Activated naive CD8-positive, alpha-beta T cell treated with anti-CD3 and anti-CD28 coated beads, Interleukin-2, amount 10 ng/mL, durations not matched to agents 7 days and 5 days (primary cell): ENCODE measurements around the gene MLYCD. TPM values are rescaled to one million over a fixed set of nuclear protein-coding genes. Genes with fewer than 3 reads are reported as not detected.

Experiments
- ATAC-seq: fragments of 150-1000 bp; cut with Tn5 transposase; one replicate; pipeline ENCODE4 v1.10.0; 2021; ENCODE audit warnings: low read depth, moderate library complexity
- POLR2A ChIA-PET: fragments of 350-600 bp; sonication (Branson Sonifier 250); formaldehyde crosslinking; loops from one replicate; lab custom pipeline; 2021; ENCODE audit warnings: antibody characterized with exemption; lab: Charles Lee
- DNase-seq: peaks from one replicate; pipeline ENCODE4 v3.0.0; 2021
- H3K27ac Mint-ChIP-seq: one replicate; pipeline ENCODE4 v1.8.0; 2022; ENCODE audit warnings: mild to moderate bottlenecking, mixed read lengths
- H3K27me3 Mint-ChIP-seq: one replicate; pipeline ENCODE4 v1.8.0; 2022; ENCODE audit warnings: mild to moderate bottlenecking, moderate library complexity, mixed read lengths
- H3K36me3 Mint-ChIP-seq: one replicate; pipeline ENCODE4 v1.8.0; 2021; ENCODE audit warnings: mild to moderate bottlenecking, mixed read lengths
- H3K4me1 Mint-ChIP-seq: one replicate; pipeline ENCODE4 v1.8.0; 2021; ENCODE audit warnings: mixed read lengths
- H3K4me3 Mint-ChIP-seq: one replicate; pipeline ENCODE4 v1.8.0; 2022; ENCODE audit warnings: mild to moderate bottlenecking, moderate library complexity, mixed read lengths
- H3K9me3 Mint-ChIP-seq: one replicate; pipeline ENCODE4 v1.8.0; 2021; ENCODE audit warnings: mixed read lengths
- total RNA-seq, 2 experiments: library from RNA; stranded (reverse); gene quantifications; one replicate each; pipeline ENCODE4 v1.2.3, GENCODE V29; 2021

Gene MLYCD
- 1 to 10 TPM; 6.1 to 7.0 TPM for total RNA-seq

DNA sequence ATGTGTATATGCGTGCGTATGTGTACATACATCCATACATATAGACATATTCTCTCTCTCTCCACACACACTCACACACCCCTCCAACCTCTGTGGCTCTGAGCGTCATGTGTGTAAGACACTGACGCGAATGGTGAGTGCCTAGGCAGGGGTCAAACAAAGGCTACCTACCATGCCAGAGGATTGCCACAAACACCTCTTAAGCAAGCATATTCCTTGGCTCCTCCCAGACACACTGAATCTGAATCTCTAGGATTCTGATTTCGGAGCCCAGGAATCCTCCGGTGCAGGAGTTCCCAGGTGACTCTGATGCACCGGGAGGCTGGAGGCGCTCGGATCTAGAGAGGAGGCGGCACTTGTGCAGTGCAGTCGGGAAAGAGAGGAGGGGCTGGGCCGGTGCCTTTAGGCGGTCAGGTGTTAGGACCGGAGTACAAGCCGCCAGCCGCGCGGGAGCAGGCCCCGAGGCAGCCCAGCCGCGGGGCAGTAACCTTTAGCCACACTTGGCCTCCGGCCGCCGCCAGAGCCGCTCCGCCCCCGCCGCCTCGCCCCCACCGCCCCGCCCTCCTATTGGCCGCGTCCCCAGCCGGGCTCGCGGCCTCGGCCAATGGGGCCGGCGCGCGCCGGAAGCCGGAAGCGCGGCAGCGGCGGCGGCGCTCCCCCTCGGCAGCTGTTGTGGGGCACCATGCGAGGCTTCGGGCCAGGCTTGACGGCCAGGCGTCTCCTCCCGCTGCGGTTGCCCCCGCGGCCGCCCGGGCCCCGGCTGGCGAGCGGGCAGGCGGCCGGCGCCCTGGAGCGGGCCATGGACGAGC, at the start of gene MLYCD:
MLYCD (plus strand) TSS at position 653 of the 809 bp plus-strand sequence; CDS start at position 683, 30 bp downstream.
- Mint-ChIP-seq H3K4me3 (peak within 1 kb of the TSS; percentile 95), H3K27me3 (peaks cover 12% of the 10 kb centered on the region), H3K36me3 (peaks cover 5% of the 10 kb centered on the region), H3K4me1 (peaks cover 24% of the 10 kb centered on the region), H3K27ac (peak within 1 kb of the TSS; percentile 86), H3K9me3 (no peaks in the 10 kb centered on the region)
- ATAC-seq (peak; percentile 95), DNase-seq (peak; percentile 87)
- POLR2A ChIA-PET: interaction anchor here (0.8 to 1.0 kb wide), 2 partner anchors 88 to 91 kb away, joined by 3 read pairs; partner anchors contain the start of gene HSBP1

DNA sequence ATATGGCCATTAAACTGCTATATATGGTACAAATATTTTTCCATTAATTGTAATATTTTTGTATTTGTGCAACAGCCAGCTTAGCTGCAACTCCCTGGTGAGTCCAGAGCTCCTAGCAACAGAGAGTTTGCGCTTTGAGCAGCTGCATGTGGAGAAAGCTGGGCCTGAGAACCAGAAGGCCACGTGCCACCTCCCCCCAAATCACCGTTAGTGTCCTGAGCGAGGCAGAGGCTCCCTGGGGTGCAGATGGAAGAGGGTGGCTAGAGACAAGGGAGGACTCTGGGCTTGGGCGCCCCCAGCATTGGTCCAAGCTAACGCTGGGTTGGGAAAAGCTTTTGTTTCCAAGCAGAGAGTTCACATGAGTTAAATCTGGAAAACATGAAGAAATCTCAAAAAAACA, 49.5 kb upstream of the MLYCD start:
- POLR2A ChIA-PET: no interaction called here
- no peak overlapping the region for H3K27ac Mint-ChIP-seq
- no peak for ATAC-seq
- peaks cover 17% of the 10 kb centered on the region for H3K27me3 Mint-ChIP-seq
- H3K4me3 Mint-ChIP-seq: no peak overlapping the region
- no peaks in the 10 kb centered on the region for H3K36me3 Mint-ChIP-seq
- peaks cover 1% of the 10 kb centered on the region for H3K9me3 Mint-ChIP-seq
- H3K4me1 Mint-ChIP-seq: no peaks in the 10 kb centered on the region
- no peak for DNase-seq

DNA sequence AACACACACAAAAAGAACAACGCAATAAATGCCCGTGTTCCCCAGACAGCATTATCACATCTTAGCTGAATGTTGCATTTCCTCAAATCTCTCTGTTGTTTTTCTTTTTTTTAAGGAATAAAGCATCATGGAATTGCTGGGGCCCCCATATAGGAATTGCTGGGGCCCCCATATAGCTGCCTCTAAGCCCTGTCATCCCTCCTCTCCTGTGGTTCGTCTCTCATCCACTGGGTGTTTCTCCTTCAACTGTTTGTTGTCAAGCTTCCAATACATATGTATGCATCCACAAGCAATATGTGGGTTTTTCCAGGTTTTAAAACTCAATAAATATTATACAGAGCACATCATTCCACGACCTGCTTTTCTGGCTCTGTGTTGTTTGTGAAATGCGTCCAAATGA, 48.0 kb upstream of the MLYCD start:
- no peaks in the 10 kb centered on the region for H3K36me3 Mint-ChIP-seq
- H3K9me3 Mint-ChIP-seq: peaks cover 1% of the 10 kb centered on the region
- ATAC-seq (no peak), DNase-seq (no peak)
- POLR2A ChIA-PET: no interaction called here
- no peaks in the 10 kb centered on the region for H3K4me1 Mint-ChIP-seq
- H3K27ac Mint-ChIP-seq: no peak overlapping the region
- no peak overlapping the region for H3K4me3 Mint-ChIP-seq
- H3K27me3 Mint-ChIP-seq: peaks cover 17% of the 10 kb centered on the region

DNA sequence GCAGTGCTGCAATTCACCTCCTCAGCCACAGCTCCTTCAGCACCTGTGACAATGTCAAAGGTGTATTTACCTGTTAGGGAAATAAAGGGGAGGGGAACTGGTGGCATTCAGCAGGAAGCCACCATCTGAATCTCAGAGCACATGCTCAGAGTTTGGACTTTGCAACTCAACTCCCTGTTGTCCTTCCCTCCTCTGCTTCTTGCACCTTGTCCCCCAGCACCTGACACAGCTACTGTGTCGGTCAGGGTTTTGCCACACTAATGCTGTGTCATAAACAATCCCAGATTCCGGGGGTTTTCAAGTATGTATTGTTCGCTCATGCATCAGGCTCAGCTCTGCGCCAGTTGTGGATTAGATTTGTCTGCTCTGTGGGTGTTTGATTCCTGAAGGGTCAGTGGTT, 47.4 kb upstream of the MLYCD start:
- Mint-ChIP-seq H3K27me3 (peaks cover 17% of the 10 kb centered on the region), H3K4me1 (no peaks in the 10 kb centered on the region), H3K36me3 (no peaks in the 10 kb centered on the region), H3K4me3 (no peak overlapping the region), H3K9me3 (peaks cover 1% of the 10 kb centered on the region), H3K27ac (no peak overlapping the region)
- ATAC-seq (no peak), DNase-seq (no peak)
- POLR2A ChIA-PET: no interaction called here

DNA sequence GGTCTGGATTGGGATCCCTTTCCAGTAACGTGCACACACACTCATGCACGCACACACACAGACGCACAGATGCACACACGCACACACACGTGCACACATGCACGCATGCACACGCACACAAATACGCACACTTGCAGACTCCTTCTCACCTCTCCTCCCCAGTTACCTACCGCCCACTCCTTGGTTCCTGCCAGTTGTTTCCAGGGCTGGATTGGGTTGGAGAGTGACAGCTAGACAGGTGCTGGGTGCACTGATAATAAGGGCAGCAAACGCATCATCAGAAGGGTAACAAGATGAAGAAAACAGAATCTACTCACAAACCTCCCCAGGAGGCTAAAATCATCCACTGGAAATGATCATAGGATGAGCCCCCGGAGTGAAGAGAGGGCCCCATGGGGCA, 46.1 kb upstream of the MLYCD start:
- no peak for DNase-seq

DNA sequence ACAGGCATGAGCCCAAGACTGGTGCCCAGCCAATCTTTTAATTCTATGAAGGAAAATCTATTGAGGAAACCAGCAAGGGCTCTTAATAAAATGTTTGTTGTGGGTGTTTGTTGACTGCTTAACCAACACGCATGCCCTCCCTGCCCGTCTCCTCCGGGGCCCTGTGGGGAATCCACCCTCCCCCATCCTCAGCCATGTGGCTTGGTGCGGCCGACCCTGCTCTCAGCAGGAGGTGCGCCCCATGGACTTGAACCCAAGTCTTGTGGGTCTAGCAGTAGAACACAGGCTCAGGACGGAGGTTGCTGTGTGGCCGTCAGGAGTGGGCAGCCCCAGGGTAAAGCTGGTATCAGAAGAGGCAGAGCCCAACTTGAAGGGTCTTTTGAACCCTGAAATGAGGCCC, 45.1 kb upstream of the MLYCD start:
- no peak for DNase-seq
- no peaks in the 10 kb centered on the region for H3K36me3 Mint-ChIP-seq
- H3K4me1 Mint-ChIP-seq: no peaks in the 10 kb centered on the region
- H3K27me3 Mint-ChIP-seq: peaks cover 6% of the 10 kb centered on the region
- H3K4me3 Mint-ChIP-seq: no peak overlapping the region
- H3K27ac Mint-ChIP-seq: no peak overlapping the region
- POLR2A ChIA-PET: no interaction called here
- ATAC-seq: no peak
- H3K9me3 Mint-ChIP-seq: peaks cover 1% of the 10 kb centered on the region

More for the DNA sequence above, 46.1 kb upstream of the MLYCD start:
- H3K4me1 Mint-ChIP-seq: no peaks in the 10 kb centered on the region
- ATAC-seq: no peak
- peaks cover 7% of the 10 kb centered on the region for H3K27me3 Mint-ChIP-seq
- no peak overlapping the region for H3K27ac Mint-ChIP-seq
- peaks cover 1% of the 10 kb centered on the region for H3K9me3 Mint-ChIP-seq
- H3K4me3 Mint-ChIP-seq: no peak overlapping the region
- H3K36me3 Mint-ChIP-seq: no peaks in the 10 kb centered on the region
- POLR2A ChIA-PET: no interaction called here

DNA sequence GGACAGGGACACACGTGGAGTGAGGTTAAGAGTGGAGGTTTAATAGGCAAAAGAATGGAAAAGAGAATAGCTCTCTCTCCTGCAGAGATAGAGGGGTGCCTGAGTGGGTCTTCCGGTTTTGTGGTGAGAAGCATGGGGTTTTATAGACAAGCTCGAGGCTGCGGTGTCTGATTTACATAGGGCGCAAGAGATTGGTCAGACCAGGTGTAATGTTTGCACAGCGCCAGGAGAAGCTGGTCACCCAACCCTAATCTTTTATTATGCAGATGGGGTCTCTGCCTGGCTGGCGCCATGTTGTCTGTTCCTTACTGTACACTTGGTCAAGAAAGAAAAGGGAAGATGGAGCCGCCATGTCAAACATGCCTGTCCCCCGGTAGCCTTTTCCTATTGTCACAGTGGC, 44.5 kb upstream of the MLYCD start:
- DNase-seq (no peak), ATAC-seq (no peak)
- Mint-ChIP-seq H3K36me3 (no peaks in the 10 kb centered on the region), H3K9me3 (peaks cover 1% of the 10 kb centered on the region), H3K4me3 (no peak overlapping the region), H3K4me1 (no peaks in the 10 kb centered on the region), H3K27ac (no peak overlapping the region), H3K27me3 (peaks cover 4% of the 10 kb centered on the region)
- POLR2A ChIA-PET: no interaction called here

DNA sequence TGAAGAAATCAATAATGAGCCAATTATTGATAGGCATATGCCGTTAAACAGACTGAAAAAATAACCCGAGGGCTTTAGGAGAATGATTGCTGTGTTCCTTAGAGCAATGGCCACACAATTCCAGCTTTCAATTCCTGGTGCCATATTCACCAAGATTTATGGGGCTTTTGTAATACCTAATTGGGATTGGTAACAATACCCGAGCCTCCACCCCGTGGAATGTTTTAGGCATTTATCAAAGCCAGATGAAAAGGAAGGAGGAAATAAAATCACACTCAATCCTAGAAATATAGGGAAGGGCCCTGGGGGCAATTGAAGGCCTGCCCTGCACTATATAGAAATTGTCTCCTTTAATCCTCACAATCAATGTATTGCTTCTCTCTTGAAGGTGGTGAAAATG, 42.1 kb upstream of the MLYCD start:
- H3K27ac Mint-ChIP-seq: no peak overlapping the region
- H3K36me3 Mint-ChIP-seq: no peaks in the 10 kb centered on the region
- no peak overlapping the region for H3K4me3 Mint-ChIP-seq
- no peaks in the 10 kb centered on the region for H3K4me1 Mint-ChIP-seq
- ATAC-seq: no peak
- H3K9me3 Mint-ChIP-seq: peaks cover 1% of the 10 kb centered on the region
- POLR2A ChIA-PET: no interaction called here
- peaks cover 4% of the 10 kb centered on the region for H3K27me3 Mint-ChIP-seq
- DNase-seq: no peak

DNA sequence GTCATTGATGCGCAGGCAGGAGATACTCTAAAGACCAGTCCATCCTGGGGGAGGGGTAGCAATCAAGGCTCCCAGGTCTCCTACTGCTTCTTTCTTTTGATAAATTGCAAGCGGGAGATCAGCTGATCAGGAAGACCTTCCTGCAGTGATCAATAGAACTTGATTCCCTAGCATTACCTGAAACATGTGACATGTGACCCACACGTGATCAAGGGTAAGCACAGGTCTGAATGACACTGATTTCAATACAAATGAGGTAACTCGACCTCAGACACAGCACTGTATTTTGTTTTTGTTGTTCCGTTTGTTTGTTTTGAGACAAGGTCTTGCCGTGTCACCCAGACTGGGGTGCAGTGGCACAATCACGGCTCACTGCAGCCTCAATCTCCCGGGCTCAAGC, 39.6 kb upstream of the MLYCD start:
- Mint-ChIP-seq H3K27ac (no peak overlapping the region), H3K27me3 (peaks cover 4% of the 10 kb centered on the region), H3K36me3 (no peaks in the 10 kb centered on the region), H3K9me3 (no peaks in the 10 kb centered on the region), H3K4me3 (no peak overlapping the region), H3K4me1 (no peaks in the 10 kb centered on the region)
- ATAC-seq (no peak), DNase-seq (no peak)
- POLR2A ChIA-PET: no interaction called here

DNA sequence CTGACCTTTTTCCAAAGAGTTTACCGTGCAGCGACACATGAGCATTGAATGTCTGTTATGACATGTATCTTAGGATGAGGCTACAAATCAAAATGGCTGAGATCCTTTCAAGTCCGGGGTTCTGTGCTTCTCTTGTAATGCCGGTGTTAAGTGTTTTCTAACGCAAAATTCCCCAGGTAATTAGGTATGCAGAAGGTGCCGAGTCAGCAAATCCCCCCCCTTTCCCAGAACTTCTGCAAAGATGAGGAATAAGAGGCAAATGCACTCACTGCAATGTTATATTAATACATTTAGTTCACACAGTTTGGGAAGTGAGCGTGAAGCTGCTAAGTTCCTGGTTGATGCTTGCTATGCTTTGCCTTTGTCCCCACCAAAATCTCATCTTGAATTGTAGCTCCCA, 36.3 kb upstream of the MLYCD start:
- DNase-seq (no peak), ATAC-seq (no peak)
- H3K27ac Mint-ChIP-seq: no peak overlapping the region
- H3K36me3 Mint-ChIP-seq: no peaks in the 10 kb centered on the region
- no peak overlapping the region for H3K4me3 Mint-ChIP-seq
- no peaks in the 10 kb centered on the region for H3K4me1 Mint-ChIP-seq
- peaks cover 14% of the 10 kb centered on the region for H3K27me3 Mint-ChIP-seq
- H3K9me3 Mint-ChIP-seq: no peaks in the 10 kb centered on the region
- POLR2A ChIA-PET: no interaction called here

DNA sequence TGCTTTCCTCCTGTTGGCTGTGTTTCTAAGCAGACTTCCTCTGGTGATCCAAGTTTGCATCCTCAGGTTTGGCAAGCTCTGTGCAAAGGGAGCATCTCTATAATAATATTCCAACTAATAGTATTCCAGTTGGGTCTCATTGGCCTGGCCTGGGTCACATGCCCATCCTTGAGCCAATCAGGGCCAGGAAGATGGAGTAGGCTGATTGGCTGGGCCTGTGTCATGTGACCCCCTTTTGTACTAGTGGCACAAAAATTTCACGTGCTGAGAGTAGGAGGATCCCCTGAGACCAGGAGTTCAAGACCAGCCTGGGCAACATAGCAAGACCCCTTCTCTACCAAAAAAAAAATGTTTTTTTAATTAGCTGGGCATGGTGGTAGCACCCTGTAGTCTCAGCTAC, 35.2 kb upstream of the MLYCD start:
- DNase-seq: no peak
- Mint-ChIP-seq H3K4me1 (no peaks in the 10 kb centered on the region), H3K36me3 (no peaks in the 10 kb centered on the region), H3K9me3 (no peaks in the 10 kb centered on the region), H3K27me3 (peaks cover 18% of the 10 kb centered on the region), H3K4me3 (no peak overlapping the region), H3K27ac (no peak overlapping the region)
- no peak for ATAC-seq
- POLR2A ChIA-PET: no interaction called here

DNA sequence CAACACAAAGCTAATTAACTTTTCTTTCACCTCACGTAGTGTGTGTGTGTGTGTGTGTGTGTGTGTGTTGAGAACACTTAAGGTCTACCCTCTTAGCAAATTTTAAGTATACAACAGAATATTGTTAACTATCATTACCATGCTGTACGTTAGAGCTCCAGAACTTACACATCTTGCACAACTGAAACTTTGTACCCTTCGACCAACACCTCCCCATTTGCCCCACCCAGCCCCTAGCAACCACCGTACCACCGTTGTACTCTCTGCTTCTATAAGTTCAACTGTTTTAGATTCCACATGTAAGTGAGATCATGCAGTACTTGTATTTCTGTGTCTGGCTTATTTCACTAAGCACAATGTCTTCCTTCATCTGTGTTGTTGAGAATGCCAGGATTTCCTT, 28.1 kb upstream of the MLYCD start:
- Mint-ChIP-seq H3K36me3 (no peaks in the 10 kb centered on the region), H3K9me3 (no peaks in the 10 kb centered on the region), H3K27ac (no peak overlapping the region), H3K4me1 (no peaks in the 10 kb centered on the region), H3K4me3 (no peak overlapping the region), H3K27me3 (peaks cover 40% of the 10 kb centered on the region)
- POLR2A ChIA-PET: no interaction called here
- DNase-seq (no peak), ATAC-seq (no peak)

DNA sequence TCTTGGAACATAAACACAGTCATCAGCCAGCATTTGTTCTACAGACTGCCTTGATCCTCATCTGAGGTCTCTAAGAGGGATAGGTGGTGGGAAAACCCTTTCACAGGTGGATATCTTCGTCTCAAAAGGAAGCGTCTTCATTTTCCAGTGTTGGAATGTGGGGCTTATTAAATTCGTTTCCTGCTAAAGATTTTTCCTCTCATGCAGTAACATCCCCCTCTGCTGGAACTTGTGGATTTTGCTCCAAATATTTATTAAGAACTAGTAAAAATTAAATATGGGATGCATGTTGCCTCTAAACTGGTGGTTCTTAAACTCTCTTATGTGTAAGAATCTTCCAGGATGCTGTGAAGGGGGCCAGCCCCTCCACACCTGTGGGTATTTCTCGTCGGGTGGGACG, 20.1 kb upstream of the MLYCD start:
- H3K9me3 Mint-ChIP-seq: no peaks in the 10 kb centered on the region
- POLR2A ChIA-PET: no interaction called here

DNA sequence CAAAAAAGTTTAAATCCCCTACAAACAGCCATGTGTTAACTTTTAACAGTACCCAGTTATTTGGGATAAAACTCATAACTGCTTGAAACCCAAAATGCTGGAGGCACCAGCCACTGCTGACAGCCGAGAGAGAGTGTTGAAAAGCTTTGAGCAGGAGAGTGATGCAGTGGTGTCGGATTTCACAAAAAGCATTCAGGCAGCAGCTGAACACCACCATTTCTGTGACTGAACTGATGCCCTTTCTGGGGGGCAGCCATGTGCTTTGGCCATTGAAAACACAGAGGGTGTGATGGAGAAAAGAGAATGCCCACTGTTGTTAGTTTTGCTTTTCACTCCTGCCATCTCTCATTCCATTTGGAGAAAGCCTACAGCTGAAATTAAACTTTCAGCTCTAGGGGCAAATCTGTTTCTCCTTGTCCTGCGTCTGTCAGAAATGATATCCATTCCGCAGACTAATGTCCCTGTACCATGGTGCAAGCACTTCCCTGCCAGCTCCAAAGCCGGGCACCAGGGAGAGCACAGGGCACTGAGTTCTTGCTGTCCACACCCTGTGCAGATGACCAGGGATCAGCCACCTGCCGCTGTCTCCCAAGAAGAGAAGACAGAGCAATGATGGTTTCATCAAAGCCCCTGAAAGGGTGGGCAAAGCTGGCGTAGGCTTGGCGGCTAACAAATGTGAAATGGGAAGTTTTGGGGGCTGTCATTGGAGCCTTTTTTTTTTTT, 16.6 kb upstream of the MLYCD start:
- POLR2A ChIA-PET: interaction anchor here (0.7 kb wide), 1 partner anchor 158 kb away, joined by 3 read pairs; no protein-coding TSS in a partner anchor
- Mint-ChIP-seq H3K9me3 (no peaks in the 10 kb centered on the region), H3K27ac (no peak overlapping the region), H3K4me1 (no peaks in the 10 kb centered on the region), H3K4me3 (no peak overlapping the region), H3K36me3 (no peaks in the 10 kb centered on the region), H3K27me3 (peaks cover 3% of the 10 kb centered on the region)
- ATAC-seq (no peak), DNase-seq (no peak)

More for the DNA sequence above, 20.1 kb upstream of the MLYCD start:
- no peak for DNase-seq
- peaks cover 9% of the 10 kb centered on the region for H3K27me3 Mint-ChIP-seq
- no peak for ATAC-seq
- H3K4me3 Mint-ChIP-seq: no peak overlapping the region
- H3K27ac Mint-ChIP-seq: no peak overlapping the region
- no peaks in the 10 kb centered on the region for H3K4me1 Mint-ChIP-seq
- no peaks in the 10 kb centered on the region for H3K36me3 Mint-ChIP-seq
